GM12801 (cell line): ENCODE measurements around the gene PRKAG1.

Experiments used
- CTCF ChIP-seq: IDR thresholded peaks from one replicate; pipeline ENCODE4 v1.5.1; 2011; ENCODE audit warnings: control low read depth; ENCODE audit not compliant: insufficient read length; ENCODE audit errors: extremely low read depth

PRKAG1 gene

GRCh38 chr12:48960834-48961233 lies 57.7 kb downstream of the PRKAG1 start:
- TF ChIP-seq CTCF = no peak

GRCh38 chr12:48958049-48958388 lies 60.6 kb downstream of the PRKAG1 start:
- no peak for TF ChIP-seq CTCF

- no peak for TF ChIP-seq CTCF
Observed at GRCh38 chr12:48957141-48958048, 61.2 kb downstream of the PRKAG1 start, which contains the start of gene ARF3. Gene ARF3 (minus strand): TSS chr12:48957487. CDS start chr12:48941095, 16,392 bp downstream.

GRCh38 chr12:48956279-48957140 lies 62.1 kb downstream of the PRKAG1 start:
- TF ChIP-seq CTCF = no peak

- TF ChIP-seq CTCF = no peak
Observed at GRCh38 chr12:48954841-48955501, 63.6 kb downstream of the PRKAG1 start.

GRCh38 chr12:48954061-48954460 lies 64.5 kb downstream of the PRKAG1 start:
- no peak for TF ChIP-seq CTCF

- no peak for TF ChIP-seq CTCF
Observed at GRCh38 chr12:48952691-48953090, 65.9 kb downstream of the PRKAG1 start.
